Sigmoid colon (tissue), 7 donors: ENCODE data around the gene MRPL18. TPM values are rescaled to one million over a fixed set of nuclear protein-coding genes. Genes with fewer than 3 reads are reported as not detected.

ENCODE experiments used
- DNase-seq: peaks from one replicate; pipeline ENCODE4 v3.0.0-alpha.2; 2019
- H3K27ac ChIP-seq, 4 donors: fragments of 200-600 bp; sonication (generic); one replicate each; pipeline ENCODE4 v1.5.1; 2016 to 2019; ENCODE audit warnings: mild to moderate bottlenecking in 1 of 4
- H3K27me3 ChIP-seq, 3 donors: fragments of 200-600 bp; sonication (generic); one replicate each; pipeline ENCODE4 v1.5.1; 2019; ENCODE audit warnings: mild to moderate bottlenecking in 1 of 3
- H3K36me3 ChIP-seq, 4 donors: fragments of 200-600 bp; sonication (generic); one replicate each; pipeline ENCODE4 v1.5.1; 2016 to 2019
- H3K4me1 ChIP-seq, 4 donors: fragments of 200-600 bp; sonication (generic); one replicate each; pipeline ENCODE4 v1.5.1; 2017 to 2019
- H3K4me3 ChIP-seq, 4 donors: fragments of 200-600 bp; sonication (generic); one replicate each; pipeline ENCODE4 v1.5.1; 2017 to 2019; ENCODE audit warnings: mild to moderate bottlenecking in 2 of 4, moderate library complexity in 1 of 4
- H3K9me3 ChIP-seq, 4 donors: fragments of 200-600 bp in 3 of 4; sonication (generic) in 3 of 4; one replicate each; pipeline versions ENCODE4 v1.5.1 to v1.6.1; 2013 to 2019
- EP300 ChIP-seq, 4 donors: sonication (generic); formaldehyde crosslinking; IDR thresholded peaks; one replicate each; pipeline ENCODE4 v1.6.1; 2017; ENCODE audit warnings: antibody characterized with exemption in 4 of 4
- POLR2A ChIP-seq, 2 donors: fragments of 450-650 bp; IDR thresholded peaks; one replicate each; pipeline ENCODE4 v1.6.1; 2016; ENCODE audit warnings: antibody characterized with exemption in 2 of 2, mild to moderate bottlenecking in 2 of 2, moderate library complexity in 2 of 2
- POLR2AphosphoS5 ChIP-seq, 4 donors: sonication (generic); formaldehyde crosslinking; IDR thresholded peaks; one replicate each; pipeline ENCODE4 v1.6.1; 2017; ENCODE audit warnings: antibody characterized with exemption in 4 of 4
- WGBS, 2 donors: extraction: QIAGEN DNeasy Blood & Tissue Kit; methylation state at CpG; one replicate each; pipeline ENCODE4 v1.1.7; 2013; 5-methylcytosine and 5-hydroxymethylcytosine counted together
- intact Hi-C: fragments of 100-400 bp; cut with DNase I; formaldehyde crosslinking; loops from one replicate; pipeline ENCODE4 v1.15.1; 2023
- polyA plus RNA-seq, 3 donors: library from polyadenylated mRNA; stranded (reverse); fragments of 200-250 nt; gene quantifications; one replicate each; pipeline ENCODE4 v1.2.3, GENCODE V29; 2013
- total RNA-seq, 4 donors: library from RNA; depleted of rRNA; stranded (reverse); fragments of >200 nt; gene quantifications; one replicate each; pipeline ENCODE4 v1.1.0, GENCODE V29; 2016
- TF ChIP-seq, protein P1 (sequence below), 4 experiments: fragments of 450-650 bp in 3 of 4; fragments of 200-600 bp in 1 of 4; IDR thresholded peaks; one replicate each; pipeline ENCODE4 v1.5.1; 2016 to 2019; ENCODE audit warnings: antibody characterized with exemption in 4 of 4, mild to moderate bottlenecking in 3 of 4, moderate library complexity in 2 of 4
- donor health status: healthy with polysubstance abuse.
- donor health status: Bipolar disorder and iron deficiency.
- donor health status: healthy.

The MRPL18 gene
- total and polyA plus RNA-seq, 7 donors = 61.6 to 115 (median 92.0) TPM

GRCh38 chr6:159805440-159806020, 15.3 kb downstream of the MRPL18 start:
- H3K36me3 ChIP-seq = peaks cover 0 to 4% (median 0%) of the 10 kb centered on the region in 4 donors
- no peaks in the 10 kb centered on the region for H3K27me3 ChIP-seq
- no peaks in the 10 kb centered on the region for H3K9me3 ChIP-seq
- no peak for TF ChIP-seq POLR2A (IDR thresholded peaks at IDR 0.05)
- no peak for TF ChIP-seq EP300 (IDR thresholded peaks at IDR 0.05)
- TF ChIP-seq POLR2AphosphoS5 (IDR thresholded peaks at IDR 0.05) = no peak
- TF ChIP-seq, protein P1, sequence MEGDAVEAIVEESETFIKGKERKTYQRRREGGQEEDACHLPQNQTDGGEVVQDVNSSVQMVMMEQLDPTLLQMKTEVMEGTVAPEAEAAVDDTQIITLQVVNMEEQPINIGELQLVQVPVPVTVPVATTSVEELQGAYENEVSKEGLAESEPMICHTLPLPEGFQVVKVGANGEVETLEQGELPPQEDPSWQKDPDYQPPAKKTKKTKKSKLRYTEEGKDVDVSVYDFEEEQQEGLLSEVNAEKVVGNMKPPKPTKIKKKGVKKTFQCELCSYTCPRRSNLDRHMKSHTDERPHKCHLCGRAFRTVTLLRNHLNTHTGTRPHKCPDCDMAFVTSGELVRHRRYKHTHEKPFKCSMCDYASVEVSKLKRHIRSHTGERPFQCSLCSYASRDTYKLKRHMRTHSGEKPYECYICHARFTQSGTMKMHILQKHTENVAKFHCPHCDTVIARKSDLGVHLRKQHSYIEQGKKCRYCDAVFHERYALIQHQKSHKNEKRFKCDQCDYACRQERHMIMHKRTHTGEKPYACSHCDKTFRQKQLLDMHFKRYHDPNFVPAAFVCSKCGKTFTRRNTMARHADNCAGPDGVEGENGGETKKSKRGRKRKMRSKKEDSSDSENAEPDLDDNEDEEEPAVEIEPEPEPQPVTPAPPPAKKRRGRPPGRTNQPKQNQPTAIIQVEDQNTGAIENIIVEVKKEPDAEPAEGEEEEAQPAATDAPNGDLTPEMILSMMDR (IDR thresholded peaks at IDR 0.05) = no peak
- WGBS, 2 donors = 90 to 94% methylated on average over 6 of the region's 6 CpGs
- intact Hi-C loops = no loop called here
- no peaks in the 10 kb centered on the region for H3K4me1 ChIP-seq
- no peak overlapping the region for H3K4me3 ChIP-seq
- H3K27ac ChIP-seq = no peak overlapping the region
- no peak for DNase-seq

DNA sequence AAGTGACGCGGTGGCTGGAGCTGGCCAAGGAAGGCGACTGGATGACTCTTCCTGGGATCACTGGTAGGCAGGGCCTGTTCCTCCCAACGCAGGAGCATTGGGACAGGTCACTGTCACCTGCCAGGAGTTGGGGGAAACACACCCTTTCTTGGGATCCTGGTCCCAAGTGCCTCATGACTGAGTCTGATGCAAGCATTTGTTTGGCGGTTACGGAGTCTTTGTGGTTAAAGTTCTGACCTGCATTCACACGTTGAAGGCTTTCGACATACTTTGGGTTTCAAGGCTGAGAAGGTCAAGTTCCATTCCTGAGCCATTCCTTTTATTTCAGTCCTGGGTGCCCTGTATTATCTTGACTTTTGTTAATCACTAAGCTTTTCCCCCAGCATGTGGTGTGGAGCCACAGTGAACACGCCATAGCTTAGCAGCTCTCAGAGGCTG, 15.8 kb downstream of the MRPL18 start:
- no peak for TF ChIP-seq POLR2A (IDR thresholded peaks at IDR 0.05)
- TF ChIP-seq, protein P1 (IDR thresholded peaks at IDR 0.05) = no peak
- TF ChIP-seq POLR2AphosphoS5 (IDR thresholded peaks at IDR 0.05) = no peak
- no peak for TF ChIP-seq EP300 (IDR thresholded peaks at IDR 0.05)
- 95 to 96% methylated on average over 9 of the region's 9 CpGs for WGBS, 2 donors

GRCh38 chr6:159807150-159807858, 17.0 kb downstream of the MRPL18 start:
- intact Hi-C loops = no loop called here
- no peaks in the 10 kb centered on the region for H3K4me1 ChIP-seq
- no peaks in the 10 kb centered on the region for H3K27me3 ChIP-seq
- WGBS, 2 donors = 23 to 74% methylated on average over 5 of the region's 5 CpGs
- H3K27ac ChIP-seq = no peak overlapping the region
- H3K4me3 ChIP-seq = no peak overlapping the region
- H3K9me3 ChIP-seq = no peaks in the 10 kb centered on the region
- TF ChIP-seq EP300 (IDR thresholded peaks at IDR 0.05) (no peak), POLR2A (IDR thresholded peaks at IDR 0.05) (no peak), POLR2AphosphoS5 (IDR thresholded peaks at IDR 0.05) (no peak)
- TF ChIP-seq, protein P1 (IDR thresholded peaks at IDR 0.05) = no peak
- H3K36me3 ChIP-seq = peaks cover 0 to 4% (median 0%) of the 10 kb centered on the region in 4 donors
- no peak for DNase-seq

More for the DNA sequence above, 15.8 kb downstream of the MRPL18 start:
- no peaks in the 10 kb centered on the region for H3K4me1 ChIP-seq
- H3K36me3 ChIP-seq = peaks cover 0 to 4% (median 0%) of the 10 kb centered on the region in 4 donors
- no peak for DNase-seq
- H3K9me3 ChIP-seq = no peaks in the 10 kb centered on the region
- intact Hi-C loops = no loop called here
- H3K27ac ChIP-seq = no peak overlapping the region
- H3K27me3 ChIP-seq = no peaks in the 10 kb centered on the region
- no peak overlapping the region for H3K4me3 ChIP-seq

- no peaks in the 10 kb centered on the region for H3K4me1 ChIP-seq
- H3K27me3 ChIP-seq = no peaks in the 10 kb centered on the region
- intact Hi-C loops = no loop called here
- no peak overlapping the region for H3K27ac ChIP-seq
- no peaks in the 10 kb centered on the region for H3K9me3 ChIP-seq
- TF ChIP-seq POLR2AphosphoS5 (IDR thresholded peaks at IDR 0.05) = no peak
- no peak for TF ChIP-seq POLR2A (IDR thresholded peaks at IDR 0.05)
- TF ChIP-seq, protein P1 (IDR thresholded peaks at IDR 0.05) = no peak
- TF ChIP-seq EP300 (IDR thresholded peaks at IDR 0.05) = no peak
- H3K4me3 ChIP-seq = no peak overlapping the region
- no peak for DNase-seq
- 83 to 93% methylated on average over 6 of the region's 6 CpGs for WGBS, 2 donors
- peaks cover 0 to 4% (median 0%) of the 10 kb centered on the region in 4 donors for H3K36me3 ChIP-seq
Observed at GRCh38 chr6:159808647-159809046, 18.4 kb downstream of the MRPL18 start.
